Kidney capillary endothelial cell (primary cell): ENCODE results near the gene METAP1.
"Not testable (repeated sequence)": the region's sequence is repeated elsewhere in the genome, so short reads cannot be mapped to it uniquely, and the experiment has no call there.

Experiments
- DNase-seq: peaks from one replicate; pipeline ENCODE4 v3.0.0-alpha.2; 2018; ENCODE audit warnings: low spot score

METAP1 gene

GRCh38 chr4:98995183-98996055 is at the start of gene METAP1:
Gene METAP1 (plus strand): TSS chr4:98995721. CDS start chr4:98995754, 33 bp downstream.
- peak; percentile 85 for DNase-seq

GRCh38 chr4:98946359-98946758 is 49.2 kb upstream of the METAP1 start:
- no peak for DNase-seq

- peak; percentile 72 for DNase-seq
These were observed 44.6 kb upstream of the METAP1 start for GRCh38 chr4:98950925-98951324.

- no peak for DNase-seq
These were observed 43.8 kb upstream of the METAP1 start for GRCh38 chr4:98951710-98952109.

- no peak for DNase-seq
These were observed 40.3 kb upstream of the METAP1 start for GRCh38 chr4:98955229-98955628.

GRCh38 chr4:98958065-98958464 is 37.5 kb upstream of the METAP1 start:
- no peak for DNase-seq

GRCh38 chr4:98959411-98959810 is 36.1 kb upstream of the METAP1 start:
- DNase-seq = no peak

GRCh38 chr4:98961770-98962169 is 33.8 kb upstream of the METAP1 start:
- DNase-seq = no peak

- DNase-seq = no peak
These were observed 31.7 kb upstream of the METAP1 start for GRCh38 chr4:98963538-98964433.

GRCh38 chr4:98966926-98967325 is 28.6 kb upstream of the METAP1 start:
- DNase-seq = no peak

- no peak for DNase-seq
These were observed 27.7 kb upstream of the METAP1 start for GRCh38 chr4:98967786-98968329.

GRCh38 chr4:98969878-98970785 is 25.4 kb upstream of the METAP1 start:
- DNase-seq = no peak

GRCh38 chr4:98976716-98977115 is 18.8 kb upstream of the METAP1 start:
- no peak for DNase-seq

- DNase-seq = no peak
These were observed 18.0 kb upstream of the METAP1 start for GRCh38 chr4:98977557-98977956.

- no peak for DNase-seq
These were observed 7.8 kb upstream of the METAP1 start for GRCh38 chr4:98987720-98988119.

GRCh38 chr4:98992835-98993234 is 2.7 kb upstream of the METAP1 start:
- not testable (repeated sequence) for DNase-seq

GRCh38 chr4:98993419-98994071 is 2.0 kb upstream of the METAP1 start:
- DNase-seq = no peak

- no peak for DNase-seq
These were observed 893 bp upstream of the METAP1 start for GRCh38 chr4:98994474-98995182.

- DNase-seq = peak; percentile 30
These were observed 689 bp downstream of the METAP1 start for GRCh38 chr4:98996056-98996764.

GRCh38 chr4:98996765-98997068 is 1.2 kb downstream of the METAP1 start:
- DNase-seq = no peak
